GM04504 (cell line): ENCODE results near the gene ARHGEF12.

Source experiments
- DNase-seq: peaks from one replicate; pipeline ENCODE4 v3.0.0-alpha.2; 2012; ENCODE audit warnings: low read depth

Gene ARHGEF12

DNA sequence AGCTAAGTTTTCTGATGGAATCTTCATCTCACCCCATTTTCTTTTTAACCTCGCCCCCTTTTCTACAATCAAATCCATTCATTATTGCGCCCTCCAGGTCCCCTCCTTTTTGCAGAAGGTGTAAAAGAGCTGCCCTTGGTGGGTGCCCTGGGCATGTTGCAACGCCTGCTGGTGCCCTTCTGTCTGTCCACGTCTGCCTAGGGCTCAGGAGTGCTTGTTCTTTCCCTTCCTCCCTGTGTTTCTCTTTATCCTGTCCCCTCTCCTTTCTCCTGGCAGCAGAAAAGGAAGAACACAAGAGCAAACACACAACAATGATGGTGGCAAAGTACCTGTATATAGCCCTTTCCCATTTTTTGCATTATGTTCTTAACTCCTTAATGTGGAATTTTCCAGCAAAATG lies 17.3 kb upstream of the ARHGEF12 start:
- DNase-seq = no peak

GRCh38 chr11:120324932-120325810 lies 11.0 kb upstream of the ARHGEF12 start, which contains the start of gene TLCD5:
Gene TLCD5 (plus strand): TSS chr11:120325299. CDS start chr11:120327442, 2,143 bp downstream.
- no peak for DNase-seq

- DNase-seq = no peak
Observed at GRCh38 chr11:120326228-120326627, 10.0 kb upstream of the ARHGEF12 start.

GRCh38 chr11:120326845-120327281 lies 9.3 kb upstream of the ARHGEF12 start:
- no peak for DNase-seq

DNA sequence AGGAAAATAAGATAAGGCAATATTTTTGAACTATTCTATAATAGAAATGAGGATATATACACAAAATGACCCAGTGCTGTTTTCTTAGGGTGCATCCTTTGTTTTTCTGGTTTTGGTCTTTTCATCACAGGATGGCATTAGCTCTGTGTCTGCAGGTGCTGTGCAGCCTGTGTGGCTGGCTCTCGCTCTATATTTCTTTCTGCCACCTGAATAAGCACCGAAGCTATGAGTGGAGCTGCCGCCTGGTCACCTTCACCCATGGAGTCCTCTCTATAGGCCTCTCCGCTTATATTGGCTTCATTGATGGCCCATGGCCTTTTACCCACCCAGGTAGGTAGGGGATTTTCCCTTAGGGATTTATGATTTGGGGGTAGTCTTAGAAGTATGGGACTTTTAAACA lies 8.9 kb upstream of the ARHGEF12 start:
- no peak for DNase-seq

GRCh38 chr11:120329556-120329955 lies 6.7 kb upstream of the ARHGEF12 start:
- no peak for DNase-seq

DNA sequence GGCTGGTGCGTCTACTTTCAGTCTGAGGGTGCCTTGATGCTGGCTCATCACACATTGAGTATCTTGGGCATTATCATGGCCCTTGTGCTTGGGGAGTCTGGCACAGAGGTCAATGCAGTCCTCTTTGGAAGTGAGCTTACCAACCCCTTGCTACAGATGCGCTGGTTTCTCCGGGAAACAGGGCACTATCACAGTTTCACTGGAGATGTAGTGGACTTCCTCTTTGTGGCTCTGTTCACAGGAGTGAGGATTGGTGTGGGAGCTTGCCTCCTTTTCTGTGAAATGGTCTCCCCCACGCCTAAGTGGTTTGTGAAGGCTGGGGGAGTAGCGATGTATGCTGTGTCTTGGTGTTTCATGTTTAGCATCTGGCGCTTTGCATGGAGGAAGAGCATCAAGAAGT lies 6.2 kb upstream of the ARHGEF12 start:
- no peak for DNase-seq

DNA sequence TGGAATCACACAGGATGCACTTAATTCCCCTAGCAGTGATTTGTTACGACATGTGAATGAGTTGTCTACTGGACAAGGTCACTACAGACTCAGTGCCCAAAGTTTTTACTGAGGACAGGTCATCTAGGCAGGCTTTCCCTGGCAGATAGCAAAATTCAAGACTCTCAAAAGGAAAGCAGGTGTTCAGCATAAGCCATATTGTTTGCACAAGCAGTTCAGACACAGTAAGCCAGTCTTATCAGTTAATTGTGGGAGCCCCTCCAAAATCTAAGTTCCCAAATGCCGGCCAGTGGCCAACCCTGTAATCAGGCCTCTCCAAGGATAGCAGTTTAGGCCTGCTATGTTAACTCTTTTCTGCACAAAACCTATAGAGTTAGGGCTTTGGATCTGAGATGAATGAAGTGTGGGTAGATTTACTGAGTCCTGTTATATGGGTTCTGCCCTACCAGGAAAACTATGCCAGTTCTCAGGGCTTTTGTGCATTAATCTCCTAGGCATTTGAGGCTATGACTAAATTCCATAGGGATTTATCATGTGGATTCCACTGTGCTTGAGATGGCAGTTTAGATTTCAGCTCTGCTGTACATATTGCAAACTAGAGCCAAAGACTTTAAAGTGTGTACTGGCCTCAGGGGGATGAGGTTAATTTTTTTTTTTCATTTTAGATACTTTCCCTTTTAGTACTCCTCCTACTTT lies 4.8 kb upstream of the ARHGEF12 start:
- no peak for DNase-seq

DNA sequence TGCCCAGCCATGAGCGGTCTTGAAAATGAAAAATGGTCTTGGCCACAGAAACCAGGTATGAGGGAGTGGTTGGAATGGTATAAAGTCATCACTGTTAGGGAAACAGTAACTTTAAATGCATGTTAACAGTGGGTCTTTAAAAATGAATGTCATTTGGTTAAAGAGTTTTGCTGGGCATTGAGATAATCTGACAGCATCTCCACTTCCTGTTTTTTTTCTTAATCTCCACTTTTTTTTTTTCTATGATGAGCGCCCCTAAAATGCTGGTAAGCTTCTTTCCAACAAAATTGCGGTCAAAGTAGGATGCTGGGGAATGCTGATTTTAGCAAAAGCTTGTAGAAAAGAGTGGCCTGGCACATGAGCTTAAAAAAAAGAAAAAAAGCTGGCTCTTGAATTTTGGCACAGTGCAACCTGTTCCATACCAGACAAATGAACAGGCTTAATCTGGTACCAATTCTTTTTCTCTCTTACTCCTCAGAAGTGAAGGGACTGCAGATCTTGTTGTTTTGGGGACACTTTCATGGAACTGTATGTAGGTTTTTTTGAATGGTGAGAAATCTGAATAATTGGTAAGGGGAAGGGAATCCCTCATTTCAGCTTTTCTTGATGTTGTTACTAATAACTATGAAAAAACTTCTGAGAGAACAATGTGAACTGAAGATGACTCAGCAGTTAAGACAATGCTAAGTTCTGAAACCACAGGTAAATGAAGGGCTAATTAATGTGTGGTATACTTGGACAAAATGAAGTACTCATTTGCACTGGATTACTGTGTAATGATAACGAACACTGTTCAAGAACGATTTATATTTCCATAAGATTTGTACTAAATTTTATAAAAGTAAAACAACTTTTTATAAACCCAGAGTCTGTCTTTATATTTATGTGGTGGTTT lies 3.1 kb upstream of the ARHGEF12 start:
- DNase-seq = no peak

DNA sequence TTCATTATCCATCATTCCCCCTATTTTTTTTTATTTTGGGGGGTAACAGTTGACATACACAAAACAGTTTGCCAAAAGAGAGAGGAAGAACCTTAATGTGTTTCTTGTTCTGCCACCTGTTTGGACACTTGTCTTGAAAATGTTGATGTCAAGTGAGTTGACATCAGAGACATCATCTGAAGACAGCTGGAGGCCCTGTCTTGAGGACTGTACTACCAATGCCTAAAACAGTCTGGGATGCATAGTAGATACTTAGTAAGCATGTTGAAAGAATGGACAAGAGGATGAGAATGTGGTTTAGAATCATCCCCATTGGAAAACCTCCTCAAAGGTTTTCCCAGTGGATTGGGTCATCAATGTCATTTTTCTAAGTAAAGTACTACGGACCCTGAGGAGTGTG lies 2.4 kb upstream of the ARHGEF12 start:
- DNase-seq = no peak

GRCh38 chr11:120334332-120334731 lies 1.9 kb upstream of the ARHGEF12 start:
- no peak for DNase-seq

- no peak for DNase-seq
Observed at GRCh38 chr11:120334894-120335462, 1.2 kb upstream of the ARHGEF12 start.

DNA sequence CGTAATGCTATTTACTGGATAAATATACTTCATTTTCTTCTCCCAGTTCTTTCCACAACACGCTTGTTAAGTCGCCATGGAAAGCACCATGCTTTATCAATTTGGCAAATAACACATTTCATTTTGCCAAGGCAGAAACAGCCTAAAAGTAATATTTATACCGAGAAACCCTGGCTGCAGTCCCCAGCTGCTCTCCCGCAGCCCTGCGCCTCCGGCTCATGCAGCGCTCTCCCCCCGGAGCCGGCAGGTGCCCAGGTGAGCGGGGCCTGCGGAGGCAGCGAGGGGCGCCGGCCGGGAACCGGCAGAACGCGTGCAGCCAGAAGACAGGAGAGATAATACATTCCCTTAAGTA lies 681 bp upstream of the ARHGEF12 start:
- no peak for DNase-seq

DNA sequence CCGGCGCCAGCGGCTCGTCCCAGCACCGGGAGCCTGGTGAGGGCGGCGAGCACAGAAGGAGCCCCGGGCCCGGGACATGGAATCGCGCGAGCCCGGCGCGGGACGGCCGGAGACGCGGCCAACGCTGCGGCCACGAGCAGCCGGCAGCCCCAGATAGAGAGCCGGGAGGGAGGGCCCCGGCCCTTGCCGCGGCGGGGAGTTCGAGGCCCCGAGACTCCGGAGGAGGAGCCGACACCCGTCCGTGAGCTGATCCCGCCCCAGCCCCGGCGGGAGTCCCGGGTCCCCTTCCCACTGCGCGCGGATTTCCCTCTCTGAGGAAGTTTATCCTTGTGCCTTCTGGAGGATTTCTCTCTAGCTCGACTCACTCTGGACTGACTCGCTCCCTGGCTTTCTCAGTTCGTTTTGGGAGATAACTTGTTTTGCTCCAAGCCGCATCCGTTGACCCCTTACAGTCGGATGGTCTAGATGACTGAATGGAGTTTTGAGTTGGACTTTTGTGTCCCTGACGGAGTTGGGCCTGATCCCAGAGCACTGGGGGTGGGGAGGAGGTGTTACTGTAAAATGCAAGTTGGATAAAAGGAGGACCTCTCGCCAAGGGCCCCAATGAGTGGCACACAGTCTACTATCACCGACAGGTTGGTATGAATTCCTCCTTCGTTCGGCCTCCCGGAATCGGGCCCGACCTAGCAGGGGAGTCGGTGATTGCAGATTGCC lies 585 bp downstream of the ARHGEF12 start:
- no peak for DNase-seq

DNA sequence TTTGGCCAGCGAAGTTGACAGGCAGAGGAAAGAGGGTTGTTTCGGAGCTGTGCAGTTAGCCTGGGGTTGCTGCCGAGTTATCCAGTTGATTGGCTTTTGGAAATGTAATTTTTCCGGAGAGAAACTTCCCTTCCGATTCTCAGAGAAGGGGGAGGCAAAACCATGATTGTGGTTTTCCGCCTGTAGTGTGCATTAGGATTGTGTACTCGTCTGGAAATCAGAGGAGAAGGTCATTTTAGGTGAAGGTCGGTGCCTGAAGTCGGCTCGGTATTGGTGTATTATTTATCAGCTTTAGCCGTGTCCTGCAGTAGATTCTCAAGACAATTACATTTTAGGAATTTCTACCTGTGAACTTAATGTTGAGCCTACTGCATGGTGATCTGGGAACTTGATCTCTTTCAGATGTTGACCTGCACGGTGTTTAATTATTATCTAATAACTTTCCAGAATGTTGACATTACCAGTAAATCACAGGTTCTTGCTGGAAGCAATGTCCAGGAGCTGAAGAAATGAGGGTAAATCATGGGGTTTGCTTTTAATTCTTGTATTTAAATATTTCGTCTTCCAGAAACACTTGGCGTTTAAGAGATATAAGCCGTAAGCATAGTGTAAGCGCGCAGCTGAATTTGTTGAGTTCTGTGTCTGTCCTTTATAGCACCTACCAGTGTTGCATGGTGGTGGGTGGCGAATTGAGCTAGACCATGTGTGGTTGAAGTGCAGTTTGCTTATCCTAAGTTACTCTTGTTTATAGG lies 1.3 kb downstream of the ARHGEF12 start:
- no peak for DNase-seq

GRCh38 chr11:120338107-120338933 lies 2.1 kb downstream of the ARHGEF12 start:
- no peak for DNase-seq

- no peak for DNase-seq
Observed at GRCh38 chr11:120339394-120339890, 3.2 kb downstream of the ARHGEF12 start.

DNA sequence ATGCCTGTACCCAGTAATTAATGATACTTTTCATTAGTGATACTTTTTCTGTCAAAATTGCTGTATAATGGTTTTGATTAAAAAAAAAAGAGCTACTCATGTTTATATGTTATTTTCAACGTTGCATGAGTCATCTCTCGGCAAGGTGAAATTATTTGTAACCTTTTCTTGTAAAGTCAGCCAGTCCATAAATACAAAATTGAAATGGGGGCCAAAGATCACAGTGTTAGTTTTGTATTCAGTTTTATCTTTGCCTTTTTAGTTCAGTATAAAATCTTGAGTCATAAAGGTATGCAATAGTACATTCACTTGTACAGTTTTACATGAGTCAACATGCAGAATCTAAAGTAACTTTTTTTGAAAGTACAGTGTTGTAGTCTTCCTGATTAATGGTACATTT lies 4.3 kb downstream of the ARHGEF12 start:
- no peak for DNase-seq

DNA sequence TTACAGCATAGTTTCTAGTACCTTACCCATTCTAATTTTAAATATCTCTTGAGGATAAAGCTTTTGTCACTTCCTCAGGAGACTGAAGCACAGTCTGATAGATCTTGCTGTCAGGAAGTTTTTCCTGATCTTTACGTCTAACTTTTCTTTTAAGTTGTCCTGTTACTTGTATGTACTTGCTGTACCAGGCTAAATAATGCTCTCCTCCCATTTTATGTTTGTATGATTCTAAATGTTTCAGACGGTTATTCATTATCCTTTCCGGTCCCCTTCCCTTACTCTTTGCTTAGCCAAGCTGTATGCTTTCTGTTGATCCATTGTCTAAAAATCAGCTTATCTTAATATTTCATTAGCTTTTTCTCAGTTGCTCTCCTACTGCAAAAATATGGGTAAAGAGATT lies 6.0 kb downstream of the ARHGEF12 start:
- DNase-seq = no peak

GRCh38 chr11:120342678-120343077 lies 6.5 kb downstream of the ARHGEF12 start:
- DNase-seq = no peak
